HS-5 (cell line): ENCODE data around the gene RALGAPA1.
A peak's percentile ranks its signal among the peaks of the same experiment; 100 is the strongest.
"Not testable (repeated sequence)": the region's sequence is repeated elsewhere in the genome, so short reads cannot be mapped to it uniquely, and the experiment has no call there.

Experiments
- DNase-seq: peaks from one replicate; pipeline ENCODE4 v3.0.0-alpha.2; 2012; ENCODE audit warnings: low read depth

The RALGAPA1 gene

GRCh38 chr14:35626947-35627346 lies 182.1 kb downstream of the RALGAPA1 start:
- DNase-seq = not testable (repeated sequence)

GRCh38 chr14:35621996-35622395 lies 187.1 kb downstream of the RALGAPA1 start:
- not testable (repeated sequence) for DNase-seq

- DNase-seq = not testable (repeated sequence)
Measured at GRCh38 chr14:35619998-35620397, 189.1 kb downstream of the RALGAPA1 start.

GRCh38 chr14:35619461-35619860 lies 189.6 kb downstream of the RALGAPA1 start:
- DNase-seq = not testable (repeated sequence)

GRCh38 chr14:35617500-35617899 lies 191.6 kb downstream of the RALGAPA1 start:
- no peak for DNase-seq

- no peak for DNase-seq
Measured at GRCh38 chr14:35607380-35607779, 201.7 kb downstream of the RALGAPA1 start.

- DNase-seq = no peak
Measured at GRCh38 chr14:35600253-35600652, 208.8 kb downstream of the RALGAPA1 start.

- no peak for DNase-seq
Measured at GRCh38 chr14:35594616-35595015, 214.5 kb downstream of the RALGAPA1 start.

GRCh38 chr14:35587373-35587772 lies 221.7 kb downstream of the RALGAPA1 start:
- DNase-seq = not testable (repeated sequence)

GRCh38 chr14:35578639-35579038 lies 230.5 kb downstream of the RALGAPA1 start:
- DNase-seq = no peak

GRCh38 chr14:35578135-35578534 lies 231.0 kb downstream of the RALGAPA1 start:
- DNase-seq = no peak

- DNase-seq = no peak
Measured at GRCh38 chr14:35576856-35577255, 232.2 kb downstream of the RALGAPA1 start.

GRCh38 chr14:35576260-35576659 lies 232.8 kb downstream of the RALGAPA1 start:
- DNase-seq = no peak

GRCh38 chr14:35573911-35574310 lies 235.2 kb downstream of the RALGAPA1 start:
- no peak for DNase-seq

GRCh38 chr14:35571598-35571997 lies 237.5 kb downstream of the RALGAPA1 start:
- no peak for DNase-seq

- DNase-seq = no peak
Measured at GRCh38 chr14:35565871-35566464, 243.1 kb downstream of the RALGAPA1 start.

GRCh38 chr14:35558680-35559079 lies 250.4 kb downstream of the RALGAPA1 start:
- DNase-seq = no peak

- no peak for DNase-seq
Measured at GRCh38 chr14:35557221-35557747, 251.8 kb downstream of the RALGAPA1 start.

GRCh38 chr14:35556548-35556947 lies 252.5 kb downstream of the RALGAPA1 start:
- DNase-seq = no peak

- peak; percentile 45 for DNase-seq
Measured at GRCh38 chr14:35553808-35554207, 255.3 kb downstream of the RALGAPA1 start.

GRCh38 chr14:35551081-35551480 lies 258.0 kb downstream of the RALGAPA1 start:
- no peak for DNase-seq

- DNase-seq = no peak
Measured at GRCh38 chr14:35549551-35549950, 259.5 kb downstream of the RALGAPA1 start.

GRCh38 chr14:35543006-35543405 lies 266.1 kb downstream of the RALGAPA1 start:
- DNase-seq = no peak

- no peak for DNase-seq
Measured at GRCh38 chr14:35539969-35540368, 269.1 kb downstream of the RALGAPA1 start.
